Measurements from ENCODE around the gene CNNM4.

Gene CNNM4

GRCh38 chr2:96806468-96807126, 45.9 kb downstream of the CNNM4 start:
- Mint-ChIP-seq H3K9me3 (peaks cover 6% of the 10 kb centered on the region), H3K36me3 (ENCODE audit: low read depth) (peaks cover 15% of the 10 kb centered on the region), H3K27ac (no peak overlapping the region), H3K27me3 (ENCODE audit: low read depth, poor library complexity) (peaks cover 12% of the 10 kb centered on the region), H3K4me1 (no peaks in the 10 kb centered on the region), H3K4me3 (no peak overlapping the region)
- no peak for TF ChIP-seq CTCF (IDR thresholded peaks at IDR 0.05)
- DNase-seq = no peak

GRCh38 chr2:96807127-96807471, 46.4 kb downstream of the CNNM4 start:
- Mint-ChIP-seq H3K4me1 (no peaks in the 10 kb centered on the region), H3K27ac (no peak overlapping the region), H3K4me3 (no peak overlapping the region), H3K36me3 (ENCODE audit: low read depth) (peaks cover 15% of the 10 kb centered on the region), H3K9me3 (peaks cover 6% of the 10 kb centered on the region), H3K27me3 (ENCODE audit: low read depth, poor library complexity) (peaks cover 12% of the 10 kb centered on the region)
- no peak for TF ChIP-seq CTCF (IDR thresholded peaks at IDR 0.05)
- no peak for DNase-seq

- no peak overlapping the region for H3K4me3 Mint-ChIP-seq
- DNase-seq = no peak
- H3K27me3 Mint-ChIP-seq (ENCODE audit: low read depth, poor library complexity) = peaks cover 8% of the 10 kb centered on the region
- no peaks in the 10 kb centered on the region for H3K4me1 Mint-ChIP-seq
- H3K36me3 Mint-ChIP-seq (ENCODE audit: low read depth) = peaks cover 15% of the 10 kb centered on the region
- H3K9me3 Mint-ChIP-seq = peaks cover 6% of the 10 kb centered on the region
- no peak for TF ChIP-seq CTCF (IDR thresholded peaks at IDR 0.05)
- H3K27ac Mint-ChIP-seq = no peak overlapping the region
Observed at GRCh38 chr2:96808176-96808837, 47.6 kb downstream of the CNNM4 start.

GRCh38 chr2:96809216-96809882, 48.6 kb downstream of the CNNM4 start:
- Mint-ChIP-seq H3K9me3 (peaks cover 6% of the 10 kb centered on the region), H3K27ac (no peak overlapping the region), H3K4me3 (no peak overlapping the region), H3K27me3 (ENCODE audit: low read depth, poor library complexity) (peaks cover 8% of the 10 kb centered on the region), H3K36me3 (ENCODE audit: low read depth) (peaks cover 15% of the 10 kb centered on the region), H3K4me1 (no peaks in the 10 kb centered on the region)
- TF ChIP-seq CTCF (IDR thresholded peaks at IDR 0.05) = no peak
- no peak for DNase-seq

- TF ChIP-seq CTCF (IDR thresholded peaks at IDR 0.05) = no peak
- Mint-ChIP-seq H3K9me3 (peaks cover 6% of the 10 kb centered on the region), H3K36me3 (ENCODE audit: low read depth) (peaks cover 15% of the 10 kb centered on the region), H3K4me1 (peaks cover 4% of the 10 kb centered on the region), H3K27me3 (ENCODE audit: low read depth, poor library complexity) (peaks cover 11% of the 10 kb centered on the region), H3K27ac (no peak overlapping the region), H3K4me3 (no peak overlapping the region)
- no peak for DNase-seq
Observed at GRCh38 chr2:96809951-96810782, 49.5 kb downstream of the CNNM4 start.

Measured in nephron progenitor cell (in vitro differentiated cells).